ENCODE data around the gene GIPC3. TPM values are rescaled to one million over a fixed set of nuclear protein-coding genes. Genes with fewer than 3 reads are reported as not detected.

The GIPC3 gene
- total and polyA plus RNA-seq, 2 of the 8 experiments (the other 6 are each of a cell fraction or from before 2014, with no cell fraction given): 1.0 to 1.2 TPM

- no peak for TF ChIP-seq GTF2F1 (IDR thresholded peaks at IDR 0.05; ENCODE audit: borderline replicate concordance, low read depth, low read length)
- no peak for TF ChIP-seq TAF1 (IDR thresholded peaks at IDR 0.05; ENCODE audit: low read depth, low read length)
- TF ChIP-seq ATF3 (IDR thresholded peaks at IDR 0.05; ENCODE audit: insufficient read depth, low read depth, low read length): no peak
- no peak for TF ChIP-seq SP4 (IDR thresholded peaks at IDR 0.05; ENCODE audit: low read length)
- no peak for TF ChIP-seq PHF8 (conservative IDR thresholded peaks at IDR 0.05; ENCODE audit: low read depth, low read length)
- TF ChIP-seq CHD1 (IDR thresholded peaks at IDR 0.05; ENCODE audit: low read depth, low read length): no peak
- no peak for TF ChIP-seq SP1 (IDR thresholded peaks at IDR 0.05; ENCODE audit: low read depth, low read length)
These were observed 21.5 kb downstream of the GIPC3 start, which contains the start of gene TBXA2R (continued) for GRCh38 chr19:3606690-3607289.
